WI38 (cell line): ENCODE results near the gene ATE1.

ENCODE experiments used
- H3K4me3 ChIP-seq: 2 replicates; pipeline ENCODE4 v1.5.1; 2011; ENCODE audit warnings: low read depth, mild to moderate bottlenecking, control low read depth, low read length
- CTCF ChIP-seq: IDR thresholded peaks from 2 replicates; pipeline ENCODE4 v1.5.1; 2012; ENCODE audit warnings: low read depth, mild to moderate bottlenecking, control low read depth, low read length

Gene ATE1

GRCh38 chr10:121961456-121961855 lies 33.6 kb upstream of the ATE1 start:
- H3K4me3 ChIP-seq, result no peak overlapping the region
- TF ChIP-seq CTCF, result no peak

GRCh38 chr10:121959671-121960070 lies 31.8 kb upstream of the ATE1 start:
- H3K4me3 ChIP-seq, result no peak overlapping the region
- TF ChIP-seq CTCF, result no peak

GRCh38 chr10:121956111-121957061 lies 28.6 kb upstream of the ATE1 start:
- TF ChIP-seq CTCF, result no peak
- H3K4me3 ChIP-seq, result no peak overlapping the region

- no peak for TF ChIP-seq CTCF
These were observed 24.4 kb upstream of the ATE1 start for GRCh38 chr10:121952226-121952625.

GRCh38 chr10:121949451-121949850 lies 21.6 kb upstream of the ATE1 start:
- TF ChIP-seq CTCF, result no peak
- no peak overlapping the region for H3K4me3 ChIP-seq

More at GRCh38 chr10:121952226-121952625, 24.4 kb upstream of the ATE1 start:
- H3K4me3 ChIP-seq, result no peak overlapping the region

DNA sequence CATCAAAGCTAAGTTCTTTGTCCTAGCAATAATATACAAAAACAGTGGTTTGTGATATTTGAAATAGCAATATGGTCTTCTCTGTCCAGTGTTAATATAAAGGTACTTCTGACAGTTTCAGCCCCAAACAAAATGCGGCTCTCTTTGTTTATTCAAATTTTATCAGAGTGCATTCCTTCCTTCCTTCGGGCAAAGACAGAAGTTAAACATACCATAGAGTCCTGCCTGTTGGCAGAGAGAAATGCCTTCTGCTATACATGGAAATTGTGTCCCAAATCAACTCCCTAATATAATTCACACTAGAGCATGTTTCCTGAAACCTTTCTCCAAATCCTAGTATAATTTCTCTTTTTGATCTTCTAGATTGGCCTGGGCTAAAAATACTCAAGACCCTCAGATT lies 21.2 kb upstream of the ATE1 start:
- no peak overlapping the region for H3K4me3 ChIP-seq
- no peak for TF ChIP-seq CTCF
